AG20443 (cell line): Measurements from ENCODE around the gene RRAGC.
A peak's percentile ranks its signal among the peaks of the same experiment; 100 is the strongest.

Experiments used
- DNase-seq: peaks from one replicate; pipeline ENCODE4 v3.0.0; 2012; ENCODE audit warnings: low spot score, mixed read lengths

RRAGC gene, protein sequence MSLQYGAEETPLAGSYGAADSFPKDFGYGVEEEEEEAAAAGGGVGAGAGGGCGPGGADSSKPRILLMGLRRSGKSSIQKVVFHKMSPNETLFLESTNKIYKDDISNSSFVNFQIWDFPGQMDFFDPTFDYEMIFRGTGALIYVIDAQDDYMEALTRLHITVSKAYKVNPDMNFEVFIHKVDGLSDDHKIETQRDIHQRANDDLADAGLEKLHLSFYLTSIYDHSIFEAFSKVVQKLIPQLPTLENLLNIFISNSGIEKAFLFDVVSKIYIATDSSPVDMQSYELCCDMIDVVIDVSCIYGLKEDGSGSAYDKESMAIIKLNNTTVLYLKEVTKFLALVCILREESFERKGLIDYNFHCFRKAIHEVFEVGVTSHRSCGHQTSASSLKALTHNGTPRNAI

DNA sequence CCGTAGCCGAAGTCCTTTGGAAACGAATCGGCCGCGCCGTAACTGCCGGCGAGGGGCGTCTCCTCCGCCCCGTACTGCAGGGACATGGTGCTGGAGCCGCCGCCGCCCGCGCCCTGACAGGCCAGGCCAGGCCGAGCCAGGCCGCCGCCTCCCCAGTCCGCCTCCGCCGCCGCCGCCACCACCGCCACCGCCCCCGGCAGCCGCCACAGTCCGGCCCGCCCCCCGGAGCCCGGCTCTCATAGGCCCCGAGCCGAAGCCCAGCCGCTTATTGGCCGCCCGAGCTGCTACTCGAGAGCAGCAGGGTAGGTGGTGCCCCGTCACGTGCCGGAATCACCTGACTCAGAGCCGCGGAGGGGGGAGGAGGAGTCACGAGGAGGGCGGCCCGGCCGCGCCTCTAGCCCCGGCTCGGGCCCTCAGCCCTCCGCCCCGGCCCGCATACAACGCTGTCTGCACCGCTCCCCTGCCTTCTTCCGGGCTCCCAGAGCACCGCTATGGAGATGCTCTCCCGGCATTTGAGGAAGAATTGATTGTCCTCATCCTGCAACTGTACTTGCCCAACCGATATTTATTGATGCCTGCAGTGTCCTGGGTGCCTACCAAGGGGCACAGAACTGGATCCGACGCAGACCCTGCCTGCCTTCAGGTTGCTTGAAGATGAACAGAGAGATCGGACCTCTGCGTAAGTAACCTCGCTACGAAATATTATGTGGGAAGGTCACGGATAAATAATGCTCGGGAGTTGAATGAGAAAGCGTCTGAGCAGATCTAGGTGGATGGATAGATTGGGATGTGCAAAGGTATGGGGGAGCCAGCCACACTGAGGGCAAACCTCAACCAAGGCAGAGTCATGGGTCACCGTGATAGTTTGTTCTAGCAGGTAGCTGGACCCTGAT lies at the start of gene RRAGC:
TSS of gene RRAGC (minus strand) at position 212 of the 893 bp plus-strand sequence. CDS start at position 86, 126 bp downstream.
- DNase-seq: peak; percentile 100

DNA sequence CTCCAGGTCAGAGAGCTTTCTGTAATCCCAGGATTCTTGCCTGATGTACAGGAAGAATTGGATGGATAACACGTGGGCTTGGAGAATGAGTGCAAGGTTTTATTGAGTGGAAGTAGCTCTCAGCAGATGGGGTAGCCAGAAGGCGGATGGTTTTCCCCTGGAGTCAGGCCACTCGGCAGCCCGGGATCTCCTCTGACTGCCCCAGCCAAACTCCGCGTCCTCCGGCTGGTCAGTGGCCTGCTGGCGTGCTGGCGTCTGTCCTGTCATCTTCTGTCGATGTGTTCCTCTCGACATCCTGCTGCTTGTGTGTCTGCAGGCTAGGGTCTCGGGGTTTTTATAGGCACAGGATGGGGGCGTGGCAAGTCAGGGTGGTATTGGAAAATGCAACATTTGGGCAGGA lies 49.2 kb upstream of the RRAGC start:
- no peak for DNase-seq

DNA sequence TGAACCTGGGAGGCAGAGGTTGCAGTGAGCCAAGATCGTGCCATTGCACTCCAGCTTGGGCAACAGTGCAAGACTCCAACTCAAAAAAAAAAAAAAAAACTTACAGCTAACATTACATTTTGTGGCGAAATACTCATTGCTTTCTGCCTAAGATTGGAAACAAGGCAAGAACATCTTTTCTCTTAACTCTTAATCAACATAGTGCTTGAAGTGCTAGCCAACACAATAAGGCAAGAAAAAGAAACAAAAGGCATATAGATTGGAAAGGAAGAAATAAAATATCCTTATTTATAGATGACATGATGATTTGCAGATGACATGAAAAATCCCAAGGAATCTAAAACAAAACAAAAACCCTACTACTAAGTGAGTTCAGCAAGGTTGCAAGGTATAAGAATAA lies 46.4 kb upstream of the RRAGC start:
- DNase-seq: no peak

DNA sequence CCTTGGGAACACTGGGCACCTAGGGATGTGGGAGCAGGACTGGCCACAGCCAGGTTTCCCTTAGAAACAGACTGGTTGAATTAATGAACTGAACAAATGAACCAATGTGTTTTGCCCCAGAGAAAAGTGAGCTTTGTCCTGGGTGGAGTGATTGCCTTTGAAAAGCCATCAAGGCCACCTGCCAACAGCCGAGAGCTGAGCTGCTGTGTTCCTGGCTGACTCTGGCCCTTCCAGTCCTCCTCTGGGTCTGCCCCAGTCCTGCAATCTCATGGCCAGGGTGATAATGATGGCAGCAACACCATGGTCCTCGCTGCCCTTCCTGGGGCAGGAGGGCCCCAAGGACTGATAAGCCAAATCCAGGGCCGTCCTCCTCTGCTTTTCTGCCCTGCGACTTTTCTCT lies 40.0 kb upstream of the RRAGC start:
- no peak for DNase-seq

DNA sequence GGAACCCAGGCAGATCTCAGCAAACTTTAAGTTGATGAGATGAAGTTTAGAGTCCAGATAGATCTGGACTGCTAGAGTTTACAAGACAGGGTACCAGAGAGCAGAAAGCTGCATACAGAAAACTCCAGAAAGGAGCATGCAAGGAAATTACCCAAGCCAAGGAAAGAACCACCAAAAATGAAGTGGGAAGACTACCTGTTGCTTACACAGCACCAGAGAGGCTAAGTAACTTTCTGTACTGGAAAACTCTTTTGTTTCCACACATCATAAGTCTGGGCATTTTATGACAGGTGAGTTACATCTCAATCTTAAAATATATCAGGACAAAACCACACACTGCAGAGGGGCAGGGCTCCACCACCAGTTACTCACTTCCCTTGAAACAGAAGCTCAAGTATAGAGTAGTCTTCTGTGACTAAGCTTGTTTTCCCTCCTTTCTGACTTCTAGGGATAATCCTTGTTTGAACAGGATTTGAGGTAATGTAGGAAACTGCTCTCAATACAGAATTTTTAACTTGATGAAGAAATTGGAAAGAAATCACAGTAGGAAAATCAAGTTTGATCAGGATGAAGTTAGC lies 39.2 kb upstream of the RRAGC start:
- DNase-seq: peak; percentile 21

DNA sequence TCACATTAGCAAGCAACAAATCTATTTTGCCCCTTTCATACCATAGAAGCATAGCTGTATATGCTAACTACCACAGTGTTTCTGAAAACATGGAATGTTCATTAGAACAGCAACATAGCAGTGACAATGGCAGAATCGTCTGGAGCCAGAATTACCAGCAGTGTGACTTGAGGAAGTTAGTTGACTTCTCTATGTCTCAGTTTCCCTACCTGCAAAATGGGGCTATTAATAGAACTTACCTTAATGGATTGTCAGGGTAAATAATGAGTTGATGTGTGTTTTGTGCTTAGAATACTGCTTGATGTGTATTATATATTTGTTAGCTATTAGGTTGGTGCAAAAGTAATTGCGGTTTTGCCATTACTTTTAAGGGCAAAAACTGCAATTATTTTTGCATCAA lies 36.6 kb upstream of the RRAGC start:
- DNase-seq: no peak

DNA sequence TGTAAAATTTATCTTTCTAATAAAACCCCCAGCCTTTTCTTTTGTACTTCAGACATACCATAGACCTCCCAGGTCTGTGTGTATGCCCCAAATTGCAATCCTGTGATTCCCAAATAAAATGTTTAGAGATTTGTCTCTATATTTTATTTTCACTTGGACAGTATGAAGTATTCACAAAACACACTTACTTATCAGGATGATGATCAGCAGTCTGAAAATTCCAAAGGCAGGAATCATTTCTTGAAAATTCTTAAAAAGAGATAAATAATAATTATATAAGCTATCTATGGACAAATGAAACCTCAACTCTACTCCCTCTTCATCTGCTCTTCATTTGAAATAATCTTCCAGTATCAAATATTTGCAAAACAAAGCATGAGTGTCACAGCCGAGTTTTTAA lies 33.4 kb upstream of the RRAGC start:
- DNase-seq: no peak

DNA sequence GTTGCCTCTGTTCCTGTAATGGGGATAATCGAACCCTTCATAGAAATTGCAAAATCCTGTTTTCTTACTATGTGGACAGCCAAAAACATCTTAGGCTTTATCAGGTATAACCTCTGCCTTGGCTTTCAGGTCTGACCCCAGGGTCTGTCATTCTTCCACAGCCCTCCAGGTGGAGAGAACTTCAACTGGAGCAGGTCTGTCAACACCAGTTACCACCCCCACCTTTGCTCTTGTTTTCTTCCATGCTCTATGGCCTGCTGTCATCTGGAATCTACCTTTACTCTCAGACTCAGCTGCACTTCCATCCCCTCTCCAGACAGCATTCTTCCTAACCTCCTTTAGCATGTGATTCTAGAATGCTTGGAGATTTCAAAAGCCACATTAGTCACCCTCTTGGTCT lies 32.2 kb upstream of the RRAGC start:
- DNase-seq: peak; percentile 27

DNA sequence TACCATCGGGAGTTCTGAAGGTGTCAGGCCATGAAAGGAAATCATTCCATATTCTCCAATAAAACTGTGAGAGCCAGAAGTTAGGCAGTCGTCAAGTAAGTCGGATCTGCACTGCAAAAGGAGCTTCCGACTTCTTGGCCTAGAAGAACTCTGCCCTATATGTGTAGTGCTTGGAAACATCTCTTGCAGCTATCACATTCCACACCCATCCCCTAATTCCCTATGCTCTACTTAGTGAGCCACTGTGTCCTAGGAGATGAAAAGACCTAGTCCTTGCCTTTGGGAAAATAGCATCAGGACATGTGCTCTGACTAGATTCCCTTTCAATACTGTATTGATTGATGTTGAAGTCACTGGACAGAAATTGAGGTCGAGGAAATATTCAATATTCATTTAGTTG lies 30.0 kb upstream of the RRAGC start:
- DNase-seq: no peak

DNA sequence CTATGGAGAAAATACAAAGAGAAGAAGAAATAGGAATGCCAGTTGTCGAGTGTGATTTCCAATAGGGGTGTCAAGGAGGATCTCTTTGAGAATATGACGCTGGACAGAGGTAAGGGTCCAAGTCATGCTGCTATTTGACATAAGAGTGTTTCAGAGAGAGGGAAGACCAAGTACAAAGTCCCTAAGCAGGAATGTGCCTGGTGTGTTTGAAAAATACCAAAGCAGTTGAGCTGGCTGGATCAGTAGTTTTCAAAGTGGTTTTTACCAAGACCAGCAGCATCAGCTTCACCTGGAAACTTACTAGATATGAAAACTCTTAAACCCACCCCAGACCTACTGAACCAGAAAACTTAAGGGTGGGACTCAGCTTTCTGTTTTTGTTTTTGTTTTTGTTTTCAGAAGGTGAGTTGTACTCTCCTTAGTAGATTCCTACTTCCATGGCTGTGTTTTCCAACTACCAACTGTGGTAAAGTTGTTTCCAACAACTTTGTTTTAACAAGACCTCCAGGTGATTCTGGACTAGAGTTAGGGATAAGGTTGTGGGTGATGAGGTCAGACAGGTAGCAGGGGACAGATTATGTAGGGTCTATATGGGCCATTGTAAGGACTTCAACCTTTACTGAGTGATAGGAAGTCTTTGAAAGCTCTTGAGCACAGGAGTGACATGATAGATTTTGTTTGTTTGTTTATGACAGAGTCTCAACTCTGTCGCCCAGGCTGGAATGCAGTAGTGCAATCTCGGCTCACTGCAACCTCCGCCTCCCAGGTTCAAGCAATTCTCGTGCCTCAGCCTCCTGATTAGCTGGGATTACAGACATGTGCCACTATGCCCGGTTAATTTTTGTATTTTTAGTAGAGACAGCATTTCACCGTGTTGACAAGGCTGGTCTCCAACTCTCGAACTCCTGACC lies 29.1 kb upstream of the RRAGC start:
- DNase-seq: no peak

DNA sequence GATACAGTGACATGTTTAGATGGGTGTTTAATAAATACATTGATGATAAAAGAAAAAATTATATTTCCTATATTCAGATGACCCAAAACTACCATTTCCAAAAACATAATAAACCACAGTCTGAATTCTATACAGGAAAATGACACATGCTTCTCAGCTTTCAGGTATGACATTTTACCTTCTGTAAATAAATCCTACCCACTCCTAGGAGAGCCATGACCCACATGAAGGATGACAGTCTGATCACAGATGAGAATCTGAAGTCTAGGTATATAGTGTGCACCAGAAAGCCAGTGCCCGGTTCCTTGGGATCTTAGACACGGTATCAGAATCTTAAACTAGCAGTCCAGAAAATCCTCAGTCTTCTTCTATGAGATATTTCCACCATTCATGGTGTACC lies 25.5 kb upstream of the RRAGC start:
- no peak for DNase-seq

DNA sequence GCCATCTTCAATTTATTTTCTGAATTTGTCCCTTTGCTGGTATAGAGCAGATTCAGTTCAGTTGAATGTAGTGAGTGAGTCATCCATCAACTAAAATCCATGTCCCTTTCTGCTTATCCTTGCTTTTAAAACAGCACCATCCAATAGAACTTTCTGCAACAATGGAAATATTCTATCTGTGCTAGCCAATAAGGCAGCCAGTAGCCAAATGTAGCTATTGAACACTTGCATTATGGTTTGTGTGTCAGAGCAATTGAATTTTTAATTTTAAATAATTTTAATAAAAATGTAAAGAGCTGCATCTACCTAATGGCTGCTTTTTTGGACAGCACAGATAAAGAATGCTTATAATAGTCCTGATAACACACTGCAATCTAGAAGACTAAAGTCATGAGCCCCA lies 21.9 kb upstream of the RRAGC start, which contains the start of gene GJA9:
TSS of gene GJA9 (minus strand) at position 101 of the 400 bp plus-strand sequence. CDS start 5,489 bp downstream, outside the sequence.
- DNase-seq: no peak

DNA sequence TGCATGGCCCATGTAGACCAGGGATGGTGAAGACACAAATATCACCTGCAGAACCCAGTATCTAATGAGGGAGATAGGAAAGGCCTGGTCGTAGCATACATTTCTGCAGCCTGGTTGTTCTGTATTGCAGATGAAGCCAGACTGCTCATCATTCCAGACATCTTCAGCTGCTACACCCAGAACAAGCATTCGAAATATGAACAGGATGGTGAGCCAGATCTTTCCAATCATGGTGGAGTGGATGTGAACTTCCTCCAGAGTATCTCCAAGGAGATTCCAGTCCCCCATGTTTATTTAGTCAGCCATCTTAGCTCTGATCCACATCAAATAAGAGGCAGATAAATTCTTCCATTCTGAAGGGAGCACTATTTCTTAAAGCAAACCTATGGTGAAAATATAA lies 16.2 kb upstream of the RRAGC start:
- DNase-seq: no peak

DNA sequence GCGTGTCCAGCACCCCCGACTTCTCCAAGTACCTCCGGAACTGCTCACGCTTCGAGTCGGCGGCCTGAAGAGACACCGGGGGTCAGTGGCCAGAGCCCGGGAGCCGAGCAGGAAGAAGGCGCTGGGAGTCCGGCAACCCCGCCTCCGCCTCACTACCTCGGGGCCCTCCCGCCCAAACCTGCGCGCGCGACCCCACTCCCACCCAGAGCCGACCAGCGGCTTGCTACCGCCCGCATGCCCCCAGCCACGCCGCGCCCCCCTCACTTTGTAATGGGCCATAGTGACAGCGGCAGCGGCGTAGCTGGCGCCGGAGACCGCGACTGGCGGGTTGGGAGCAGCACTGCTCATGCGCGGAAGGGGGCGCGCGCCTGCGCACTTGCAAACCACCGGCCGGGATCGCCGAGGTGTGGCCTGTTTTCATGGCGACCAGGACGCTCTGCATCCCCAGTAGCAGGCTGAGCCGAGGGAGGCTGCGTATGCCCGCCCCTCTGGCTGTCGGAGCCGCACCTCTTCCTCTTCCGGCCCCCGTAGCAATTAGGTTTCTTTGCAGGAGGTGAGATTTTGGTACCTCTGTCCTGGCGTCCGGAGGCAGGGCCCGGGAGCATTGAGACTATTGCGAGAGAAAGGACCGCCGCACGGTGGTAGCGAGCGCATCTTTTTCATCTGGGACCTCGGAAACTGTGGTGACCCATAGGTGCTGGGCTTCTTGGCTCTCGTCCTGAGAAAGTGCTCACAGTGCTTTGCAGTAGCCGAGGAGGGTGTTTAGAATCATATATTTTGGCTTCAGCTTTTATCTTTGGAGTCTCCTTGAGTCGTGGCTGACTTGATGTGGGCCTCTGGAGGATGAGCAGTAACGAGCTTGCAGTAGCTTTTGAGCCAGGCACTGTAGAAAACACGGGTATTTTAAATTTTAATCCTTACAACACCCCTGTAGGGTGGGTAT lies 13.7 kb upstream of the RRAGC start, which contains the start of gene MYCBP:
TSS of gene MYCBP (minus strand) at position 322 of the 943 bp plus-strand sequence. CDS start at position 279, 43 bp downstream.
- DNase-seq: peak; percentile 100

DNA sequence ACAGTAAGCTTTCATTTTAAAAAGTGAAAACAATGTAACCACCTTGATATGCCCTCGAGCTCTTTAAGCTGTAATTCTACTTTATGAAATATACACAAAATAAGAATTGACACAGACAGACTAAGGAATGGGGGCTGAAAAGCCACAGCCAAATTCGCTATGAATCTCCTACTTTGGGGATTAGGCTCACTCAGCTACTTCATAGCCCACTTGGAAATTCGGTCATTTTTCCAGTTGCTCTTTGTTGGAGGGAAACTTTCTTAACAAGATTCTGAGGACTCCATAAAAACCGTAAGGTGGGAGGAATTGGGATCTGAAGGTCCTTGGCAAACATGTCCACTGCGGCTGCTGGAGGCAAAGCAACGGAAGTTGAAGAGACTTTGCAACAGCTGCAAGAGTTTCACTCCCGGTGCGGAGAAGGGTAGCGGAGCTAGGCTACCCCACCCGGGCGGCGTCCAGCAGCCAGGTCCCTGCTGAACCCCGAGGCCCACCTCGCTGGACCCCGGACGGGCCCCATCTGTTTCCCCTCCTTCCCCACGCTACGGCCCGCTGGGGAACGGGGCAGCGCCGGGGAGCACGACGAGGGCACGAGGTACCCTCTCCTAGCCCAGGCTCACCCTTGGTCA lies 12.9 kb upstream of the RRAGC start:
- peak; percentile 41 for DNase-seq

DNA sequence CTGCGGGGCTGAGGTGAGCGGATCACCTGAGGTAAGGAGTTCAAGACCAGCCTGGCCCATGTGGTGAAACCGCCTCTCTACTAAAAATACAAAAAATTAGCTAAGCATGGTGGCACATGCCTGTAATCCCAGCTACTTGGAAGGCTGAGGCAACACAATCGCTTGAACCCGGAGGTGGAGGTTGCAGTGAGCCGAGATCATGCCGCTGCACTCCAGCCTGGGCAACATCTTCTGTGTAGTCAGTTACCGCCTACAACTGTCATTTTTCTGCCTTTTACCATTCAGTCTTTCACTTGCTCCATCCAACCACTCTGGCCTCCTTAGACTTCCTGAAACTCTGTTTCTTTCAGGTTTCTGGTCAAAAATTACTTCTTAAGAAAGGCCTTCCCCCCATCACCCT lies 11.4 kb upstream of the RRAGC start:
- DNase-seq: no peak

DNA sequence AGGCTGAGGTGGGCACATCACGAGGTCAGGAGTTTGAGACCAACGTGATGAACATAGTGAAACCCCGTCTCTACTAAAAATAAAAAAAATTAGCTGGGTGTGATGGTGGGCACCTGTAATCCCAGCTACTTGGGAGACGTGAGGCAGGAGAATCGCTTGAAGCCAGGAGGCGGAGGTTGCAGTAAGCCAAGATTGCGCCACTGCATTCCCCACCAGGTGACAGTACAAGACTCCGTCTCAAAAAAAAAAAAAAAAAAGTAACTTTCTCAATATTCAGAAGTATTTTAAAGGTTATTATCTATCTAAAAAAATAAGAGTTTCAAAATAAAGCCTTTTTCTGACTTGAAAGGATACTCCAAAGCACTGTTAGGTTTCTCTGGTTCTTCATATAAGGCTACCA lies 7.6 kb upstream of the RRAGC start:
- no peak for DNase-seq

DNA sequence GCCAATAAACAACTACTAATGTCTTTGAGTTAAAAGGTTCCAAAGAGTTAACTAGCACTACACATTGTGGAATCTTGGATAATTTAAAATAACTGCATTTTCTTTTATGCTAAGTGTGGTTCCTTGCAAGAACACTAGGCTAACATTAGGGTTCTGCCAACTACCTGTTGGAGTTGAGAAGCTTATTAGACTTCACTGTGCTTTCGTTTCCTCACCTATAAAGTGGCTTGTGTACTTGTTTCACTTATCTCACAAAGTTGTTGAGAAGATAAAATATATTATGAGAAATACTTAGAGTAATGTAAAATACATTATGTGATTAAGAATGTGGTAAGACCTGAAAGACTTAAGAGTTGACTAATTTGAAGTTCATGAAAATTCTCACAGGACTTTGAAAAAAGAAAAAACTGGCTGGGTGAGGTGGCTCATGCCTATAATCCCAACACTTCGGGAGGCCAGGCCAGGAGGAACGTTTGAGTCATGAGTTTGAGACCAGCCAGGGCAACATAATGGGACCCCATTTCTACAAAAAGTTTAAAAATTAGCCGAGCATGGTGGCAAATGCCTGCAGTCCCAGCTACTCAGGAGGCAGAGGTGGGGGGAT lies 5.6 kb upstream of the RRAGC start:
- no peak for DNase-seq

DNA sequence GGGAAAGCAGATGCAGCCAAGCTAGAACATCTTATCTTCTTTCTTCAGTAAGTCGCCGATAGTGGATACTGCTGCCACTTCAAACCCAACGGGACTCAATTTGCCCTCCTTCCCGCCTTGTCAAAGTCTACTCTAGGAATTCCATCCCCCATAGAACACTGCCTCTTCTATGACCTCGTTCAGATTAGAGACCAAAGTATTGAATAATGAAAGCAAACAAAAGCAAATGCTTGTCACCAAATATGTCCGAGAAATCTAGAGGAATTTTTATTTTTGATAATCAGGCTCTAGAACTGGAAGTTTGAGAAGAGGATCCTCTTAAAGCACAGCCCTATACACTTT lies 853 bp upstream of the RRAGC start:
- DNase-seq: no peak
